H1 (cell line): Measurements from ENCODE around the gene OOSP2. TPM values are rescaled to one million over a fixed set of nuclear protein-coding genes. Genes with fewer than 3 reads are reported as not detected.

Source experiments
- CTCF ChIA-PET: fragments of 300-600 bp; sonication (Branson Sonifier 250); formaldehyde crosslinking; loops from one replicate; lab custom pipeline; 2021; ENCODE audit not compliant: partially characterized antibody; lab: Charles Lee
- POLR2A ChIA-PET: fragments of 300-600 bp; sonication (Branson Sonifier 250); formaldehyde crosslinking; loops from one replicate; lab custom pipeline; 2021; ENCODE audit warnings: inconsistent platforms; ENCODE audit not compliant: partially characterized antibody; lab: Charles Lee
- DNase-seq, 2 experiments: peaks; one replicate each; pipeline versions ENCODE4 v3.0.0 to v3.0.0-alpha.2; 2010 to 2022; ENCODE audit warnings: low spot score in 2 of 2, low read depth in 1 of 2, mixed read lengths in 1 of 2
- FAIRE-seq: peaks from 2 replicates; lab custom pipeline; 2011; peaks lifted over from hg19 to GRCh38; lab: Jason Lieb, UNC
- H2AFZ ChIP-seq: 2 replicates; pipeline ENCODE4 v1.8.1; 2012; ENCODE audit warnings: low read length, inconsistent platforms
- H2AK5ac ChIP-seq: 2 replicates; pipeline ENCODE4 v1.6.1; 2013; ENCODE audit warnings: low read depth, low read length
- H2BK120ac ChIP-seq: replicated peaks from 2 replicates; pipeline ENCODE3; 2013; ENCODE audit warnings: low read depth, low read length, inconsistent platforms
- H2BK12ac ChIP-seq: 2 replicates; pipeline ENCODE4 v1.6.1; 2013; ENCODE audit warnings: low read depth, low read length
- H2BK15ac ChIP-seq: 2 replicates; pipeline ENCODE4 v1.6.1; 2013; ENCODE audit warnings: low read length
- H2BK20ac ChIP-seq: 2 replicates; pipeline ENCODE4 v1.6.1; 2013; ENCODE audit warnings: low read length
- H2BK5ac ChIP-seq: 2 replicates; pipeline ENCODE4 v1.6.1; 2013; ENCODE audit warnings: low read depth, low read length
- H3K14ac ChIP-seq: 2 replicates; pipeline ENCODE4 v1.6.1; 2013; ENCODE audit warnings: inconsistent platforms; ENCODE audit not compliant: insufficient read length
- H3K18ac ChIP-seq: 2 replicates; pipeline ENCODE4 v1.6.1; 2013; ENCODE audit warnings: low read length; ENCODE audit errors: extremely low read depth
- H3K23ac ChIP-seq: 2 replicates; pipeline ENCODE4 v1.6.1; 2013; ENCODE audit warnings: inconsistent platforms; ENCODE audit not compliant: insufficient read length
- H3K23me2 ChIP-seq: 2 replicates; pipeline ENCODE4 v1.6.1; 2013; ENCODE audit warnings: low read depth, low read length
- H3K27ac ChIP-seq: 2 replicates; pipeline ENCODE4 v1.6.1; 2011; ENCODE audit warnings: low read depth, low read length, inconsistent platforms
- H3K27me3 ChIP-seq, 4 experiments: replicated peaks in 1 of 4; 1 replicate in 1 of 4; 2 replicates in 3 of 4; pipeline versions ENCODE4 v1.6.1 to v1.8.1; 2011 to 2013; ENCODE audit warnings: low read length in 3 of 4, mild to moderate bottlenecking in 3 of 4, inconsistent platforms in 2 of 4, mixed read lengths in 2 of 4, moderate library complexity in 1 of 4; ENCODE audit not compliant: control insufficient read depth in 3 of 4, insufficient read depth in 3 of 4; ENCODE audit errors: extremely low read depth in 1 of 4
- H3K36me3 ChIP-seq, 4 experiments: 2 replicates each; pipeline versions ENCODE4 v1.6.1 to v1.8.1; 2011 to 2013; ENCODE audit warnings: mild to moderate bottlenecking in 4 of 4, low read length in 3 of 4, moderate library complexity in 2 of 4, control low read depth in 1 of 4, inconsistent platforms in 1 of 4; ENCODE audit not compliant: insufficient read depth in 4 of 4, control insufficient read depth in 2 of 4
- H3K4ac ChIP-seq: replicated peaks from 2 replicates; pipeline ENCODE3; 2013; ENCODE audit warnings: low read length, low read depth, mixed read lengths, inconsistent platforms; ENCODE audit not compliant: insufficient read length
- H3K4me1 ChIP-seq, 4 experiments: replicated peaks in 1 of 4; 1 replicate in 1 of 4; 2 replicates in 3 of 4; pipeline versions ENCODE4 v1.6.1 to v1.8.1; 2011 to 2013; ENCODE audit warnings: low read length in 3 of 4, inconsistent platforms in 2 of 4, mixed read lengths in 1 of 4; ENCODE audit not compliant: insufficient read depth in 4 of 4, control insufficient read depth in 3 of 4
- H3K4me2 ChIP-seq, 2 experiments: 2 replicates each; pipeline versions ENCODE4 v1.6.1 to v1.8.1; 2011 to 2013; ENCODE audit warnings: low read depth in 2 of 2, low read length in 2 of 2, control low read depth in 1 of 2, inconsistent platforms in 1 of 2, mild to moderate bottlenecking in 1 of 2; ENCODE audit not compliant: insufficient read depth in 1 of 2
- H3K4me3 ChIP-seq, 4 experiments: fragments of 200-600, 300-600 bp in 1 of 4; sonication (generic), shearing (Covaris generic), sonication (Bioruptor Twin) in 1 of 4; 2 replicates each; pipeline versions ENCODE4 v1.5.1 to v1.8.1; 2011 to 2016; ENCODE audit warnings: low read length in 4 of 4, low read depth in 3 of 4, control low read depth in 2 of 4, inconsistent platforms in 2 of 4, mild to moderate bottlenecking in 2 of 4, mixed read lengths in 1 of 4, moderate library complexity in 1 of 4; ENCODE audit not compliant: insufficient read depth in 2 of 4; ENCODE audit errors: extremely low read depth in 1 of 4
- H3K56ac ChIP-seq: replicated peaks from 2 replicates; pipeline ENCODE3; 2013; ENCODE audit warnings: low read depth, mild to moderate bottlenecking, mixed read lengths, low read length, inconsistent platforms; ENCODE audit not compliant: insufficient read length
- H3K79me1 ChIP-seq: 2 replicates; pipeline ENCODE4 v1.6.1; 2013; ENCODE audit warnings: low read depth, low read length, control low read depth
- H3K79me2 ChIP-seq, 2 experiments: 2 replicates each; pipeline versions ENCODE4 v1.6.1 to v1.8.1; 2012 to 2013; ENCODE audit warnings: low read length in 2 of 2, mild to moderate bottlenecking in 2 of 2, inconsistent platforms in 1 of 2; ENCODE audit not compliant: insufficient read depth in 2 of 2, control insufficient read depth in 1 of 2
- H3K9ac ChIP-seq, 4 experiments: replicated peaks in 1 of 4; 1 replicate in 1 of 4; 2 replicates in 3 of 4; pipeline versions ENCODE4 v1.6.1 to v1.8.1; 2011 to 2013; ENCODE audit warnings: low read depth in 3 of 4, low read length in 3 of 4, control low read depth in 2 of 4, mild to moderate bottlenecking in 2 of 4, moderate library complexity in 2 of 4, inconsistent platforms in 1 of 4; ENCODE audit errors: extremely low read depth in 1 of 4
- H3K9me3 ChIP-seq, 2 experiments: 2 replicates each; pipeline versions ENCODE4 v1.6.1 to v1.8.1; 2012 to 2013; ENCODE audit warnings: mild to moderate bottlenecking in 2 of 2, moderate library complexity in 2 of 2, control low read depth in 1 of 2, inconsistent platforms in 1 of 2, low read depth in 1 of 2, low read length in 1 of 2, mixed read lengths in 1 of 2; ENCODE audit not compliant: insufficient read depth in 2 of 2
- H4K20me1 ChIP-seq, 2 experiments: replicated peaks in 1 of 2; 2 replicates each; pipeline versions ENCODE3 to v1.8.1; 2011 to 2013; ENCODE audit warnings: inconsistent platforms in 2 of 2, low read length in 2 of 2, mild to moderate bottlenecking in 1 of 2; ENCODE audit not compliant: insufficient read depth in 2 of 2, control insufficient read depth in 1 of 2
- H4K5ac ChIP-seq: 2 replicates; pipeline ENCODE4 v1.6.1; 2013; ENCODE audit warnings: low read length, low read depth, mixed read lengths, inconsistent platforms; ENCODE audit not compliant: insufficient read length
- H4K8ac ChIP-seq: 2 replicates; pipeline ENCODE4 v1.8.0; 2013; ENCODE audit warnings: mild to moderate bottlenecking, moderate library complexity, low read length, inconsistent platforms; ENCODE audit not compliant: insufficient read depth; ENCODE audit errors: extremely low read depth
- H4K91ac ChIP-seq: replicated peaks from 2 replicates; pipeline ENCODE3; 2013; ENCODE audit warnings: low read length, mixed read lengths, inconsistent platforms; ENCODE audit not compliant: insufficient read length
- ATF2 ChIP-seq: IDR thresholded peaks from 2 replicates; pipeline ENCODE4 v1.6.1; 2012; ENCODE audit warnings: low read length, inconsistent platforms
- CBX8 ChIP-seq: fragments of 300-800, 300-1000 bp; sonication (generic); IDR thresholded peaks from 2 replicates; pipeline ENCODE4 v1.7.1; 2016; ENCODE audit warnings: low read depth, low read length, borderline replicate concordance
- KDM5A ChIP-seq: fragments of 200-600 bp; IDR thresholded peaks from 2 replicates; pipeline ENCODE4 v1.7.1; 2012; ENCODE audit warnings: mild to moderate bottlenecking, low read length, inconsistent platforms, mixed read lengths
- POU5F1 ChIP-seq: IDR thresholded peaks from 2 replicates; pipeline ENCODE4 v1.6.1; 2011; ENCODE audit warnings: low read depth, mild to moderate bottlenecking, low read length, moderate library complexity
- RNF2 ChIP-seq: fragments of 200-900, 300-1000 bp; sonication (generic); IDR thresholded peaks from 2 replicates; pipeline ENCODE4 v1.7.1; 2016; ENCODE audit warnings: borderline replicate concordance, low read depth, mild to moderate bottlenecking, antibody characterized with exemption, low read length; ENCODE audit not compliant: poor library complexity, severe bottlenecking; ENCODE audit errors: missing control alignments
- TBP ChIP-seq: IDR thresholded peaks from 2 replicates; pipeline ENCODE4 v1.6.1; 2011; ENCODE audit warnings: low read depth, low read length, improper control_type of control experiment
- whole genome bisulfite sequencing, 2 experiments: shearing (Covaris generic) in 1 of 2; methylation state at CpG; one replicate each; pipeline versions ENCODE4 v1.1.6 to v1.1.7; 2013 to 2015; ENCODE audit warnings: low lambda C conversion rate in 2 of 2, mixed read lengths in 2 of 2, inconsistent platforms in 1 of 2, low coverage in 1 of 2, missing lambda C conversion rate in 1 of 2; ENCODE audit not compliant: insufficient replicate concordance in 2 of 2, insufficient coverage in 1 of 2, insufficient read length in 1 of 2; ENCODE audit errors: extremely low coverage in 1 of 2, missing lambda C conversion rate in 1 of 2; 5-methylcytosine and 5-hydroxymethylcytosine counted together
- polyA plus RNA-seq, 7 experiments: library from polyadenylated mRNA; depleted of rRNA in 3 of 7; stranded (reverse) in 5 of 7; unstranded in 2 of 7; fragments of >200 nt in 5 of 7; fragments of 200-250 nt in 2 of 7; gene quantifications; 1 replicate in 5 of 7; 2 replicates in 1 of 7; 4 replicates in 1 of 7; pipeline versions ENCODE4 v1.2.1 to v1.2.3, GENCODE V29; 2011 to 2013; ENCODE audit warnings: missing spikeins in 2 of 7, mixed read lengths in 2 of 7
- total RNA-seq: library from RNA; stranded (reverse); fragmentation: NEBNext Ultra II Directional; extraction: Animal tissue kit (Norgen Biotek cat#: 25700); gene quantifications from 2 replicates; pipeline ENCODE4 v1.2.1, GENCODE V29; 2021

Gene OOSP2
- total and polyA plus RNA-seq, 2 of the 8 experiments (the other 6 are each of a cell fraction or from before 2014, with no cell fraction given), result not detected

DNA sequence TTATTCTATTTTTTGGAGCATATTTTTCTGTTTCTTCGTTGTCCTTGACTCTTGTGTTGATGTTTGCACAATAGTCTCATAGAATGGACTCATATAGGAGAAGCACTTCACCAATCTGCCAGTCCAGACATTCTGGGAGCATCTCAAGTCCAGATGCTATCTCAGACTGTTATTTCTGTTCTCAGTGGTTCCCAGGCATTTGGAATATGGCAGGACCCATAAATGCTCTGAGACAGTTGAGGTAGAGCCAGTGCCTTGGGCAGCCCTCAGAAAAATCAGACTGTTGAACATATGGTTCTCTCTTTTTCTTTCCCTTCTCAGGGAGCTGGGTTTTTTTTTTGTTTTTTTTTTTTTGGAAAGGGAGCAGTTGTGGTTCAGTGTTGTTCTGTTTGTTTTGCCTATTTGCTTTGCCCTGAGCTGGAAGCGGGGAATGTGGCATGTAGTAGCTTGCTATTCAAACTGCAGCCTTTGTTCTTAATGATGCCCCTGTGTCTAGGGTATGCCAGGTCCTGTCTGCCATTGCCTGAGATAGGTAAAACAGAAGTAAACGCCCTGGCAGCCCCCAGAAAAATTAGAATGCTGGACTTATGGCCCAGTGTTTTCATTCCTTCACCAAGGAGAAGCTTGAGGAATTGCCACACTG, 44.5 kb downstream of the OOSP2 start:
- Histone ChIP-seq H3K56ac (no peak overlapping the region), H3K27ac (no peak overlapping the region), H3K14ac (no peak overlapping the region), H2BK120ac (no peak overlapping the region), H3K27me3 (no peaks in the 10 kb centered on the region), H2AK5ac (no peak overlapping the region), H3K23ac (no peak overlapping the region), H4K5ac (no peak overlapping the region), H3K23me2 (no peaks in the 10 kb centered on the region), H3K79me2 (no peaks in the 10 kb centered on the region), H3K4ac (no peak overlapping the region), H4K91ac (no peak overlapping the region), H3K18ac (no peak overlapping the region), H2BK15ac (no peak overlapping the region), H4K8ac (no peak overlapping the region), H3K9ac (no peak overlapping the region), H3K36me3 (no peaks in the 10 kb centered on the region), H4K20me1 (no peaks in the 10 kb centered on the region), H2BK20ac (no peak overlapping the region), H2BK5ac (no peak overlapping the region), H2BK12ac (no peak overlapping the region), H2AFZ (no peak overlapping the region), H3K4me1 (no peaks in the 10 kb centered on the region), H3K4me3 (no peak overlapping the region), H3K9me3 (no peaks in the 10 kb centered on the region), H3K4me2 (no peak overlapping the region), H3K79me1 (no peaks in the 10 kb centered on the region)
- TF ChIP-seq CBX8 (no peak), TBP (no peak), POU5F1 (no peak), RNF2 (no peak), KDM5A (no peak), ATF2 (no peak)
- FAIRE-seq (no peak), DNase-seq (no peak)
- ChIA-PET POLR2A (no interaction called here), CTCF (interaction anchor here (1.6 kb wide), 1 partner anchor 166 kb away, joined by 3 read pairs; no protein-coding TSS in a partner anchor)
- 85% methylated on average over 3 of the region's 3 CpGs; no CpG with 5 or more reads in 1 of the 2 experiments for WGBS, 2 experiments
